HFFc6 (cell line): ENCODE data around the gene AKT3. TPM values are rescaled to one million over a fixed set of nuclear protein-coding genes. Genes with fewer than 3 reads are reported as not detected.
A peak's percentile ranks its signal among the peaks of the same experiment; 100 is the strongest.

Experiments
- DNase-seq: peaks from one replicate; pipeline ENCODE4 v3.0.0-alpha.2; 2018
- H3K27ac Mint-ChIP-seq: 2 replicates; pipeline ENCODE4 v1.8.0; 2020; ENCODE audit warnings: mild to moderate bottlenecking, mixed read lengths
- H3K27me3 Mint-ChIP-seq: 2 replicates; pipeline ENCODE4 v1.8.0; 2021; ENCODE audit warnings: mild to moderate bottlenecking, moderate library complexity, mixed read lengths; ENCODE audit not compliant: insufficient read depth
- H3K36me3 Mint-ChIP-seq: 2 replicates; pipeline ENCODE4 v1.8.0; 2021; ENCODE audit warnings: low read depth, mixed read lengths
- H3K4me1 Mint-ChIP-seq: 2 replicates; pipeline ENCODE4 v1.8.0; 2020; ENCODE audit warnings: low read depth, mixed read lengths
- H3K4me3 Mint-ChIP-seq: 2 replicates; pipeline ENCODE4 v1.8.0; 2020; ENCODE audit warnings: mild to moderate bottlenecking, moderate library complexity, mixed read lengths
- H3K9me3 Mint-ChIP-seq: 2 replicates; pipeline ENCODE4 v1.8.0; 2020; ENCODE audit warnings: mild to moderate bottlenecking, mixed read lengths
- CTCF ChIP-seq: fragments of 200-600 bp; sonication (generic); IDR thresholded peaks from 2 replicates; pipeline ENCODE4 v1.5.0; 2021; ENCODE audit warnings: antibody characterized with exemption, mild to moderate bottlenecking
- total RNA-seq, 6 experiments: library from RNA; stranded (reverse); fragmentation: NEBNext Ultra II Directional; extraction: Animal tissue kit (Norgen Biotek cat#: 25700); gene quantifications; 2 replicates in 1 of 6; 3 replicates in 5 of 6; pipeline ENCODE4 v1.2.3, GENCODE V29; 2021

Gene AKT3
- total RNA-seq, 6 experiments from 2014 or later = 66.8 to 85.4 (median 75.1) TPM

GRCh38 chr1:243758647-243759046, 91.4 kb downstream of the AKT3 start:
- H3K27me3 Mint-ChIP-seq = no peaks in the 10 kb centered on the region
- no peaks in the 10 kb centered on the region for H3K36me3 Mint-ChIP-seq
- DNase-seq = no peak
- H3K9me3 Mint-ChIP-seq = no peaks in the 10 kb centered on the region
- H3K4me3 Mint-ChIP-seq = no peak overlapping the region
- peaks cover 32% of the 10 kb centered on the region for H3K4me1 Mint-ChIP-seq
- TF ChIP-seq CTCF = no peak
- H3K27ac Mint-ChIP-seq = no peak overlapping the region

GRCh38 chr1:243756529-243756928, 93.5 kb downstream of the AKT3 start:
- Mint-ChIP-seq H3K27ac (no peak overlapping the region), H3K36me3 (no peaks in the 10 kb centered on the region), H3K4me1 (peaks cover 33% of the 10 kb centered on the region), H3K9me3 (no peaks in the 10 kb centered on the region), H3K4me3 (no peak overlapping the region), H3K27me3 (peaks cover under 1% of the 10 kb centered on the region; the same call in 1 of the 2 replicates)
- TF ChIP-seq CTCF = no peak
- no peak for DNase-seq

GRCh38 chr1:243754348-243754747, 95.7 kb downstream of the AKT3 start:
- no peak overlapping the region for H3K4me3 Mint-ChIP-seq
- H3K27ac Mint-ChIP-seq = no peak overlapping the region
- H3K27me3 Mint-ChIP-seq = peaks cover 2% of the 10 kb centered on the region; the same call in 1 of the 2 replicates
- peaks cover 30% of the 10 kb centered on the region for H3K4me1 Mint-ChIP-seq
- DNase-seq = no peak
- no peak for TF ChIP-seq CTCF
- H3K36me3 Mint-ChIP-seq = no peaks in the 10 kb centered on the region
- no peaks in the 10 kb centered on the region for H3K9me3 Mint-ChIP-seq

- no peak for TF ChIP-seq CTCF
- Mint-ChIP-seq H3K9me3 (no peaks in the 10 kb centered on the region), H3K36me3 (no peaks in the 10 kb centered on the region), H3K4me1 (peaks cover 50% of the 10 kb centered on the region), H3K27me3 (peaks cover 2% of the 10 kb centered on the region; the same call in 1 of the 2 replicates), H3K27ac (peak overlapping the region; percentile 4; the same call in 1 of the 2 replicates), H3K4me3 (no peak overlapping the region)
- no peak for DNase-seq
These were observed 98.5 kb downstream of the AKT3 start for GRCh38 chr1:243751506-243751905.

- no peaks in the 10 kb centered on the region for H3K9me3 Mint-ChIP-seq
- peak; percentile 76 for DNase-seq
- H3K27me3 Mint-ChIP-seq = peaks cover 2% of the 10 kb centered on the region; the same call in 1 of the 2 replicates
- H3K27ac Mint-ChIP-seq = no peak overlapping the region; the same call in 1 of the 2 replicates
- H3K4me1 Mint-ChIP-seq = peaks cover 62% of the 10 kb centered on the region
- H3K4me3 Mint-ChIP-seq = no peak overlapping the region
- peak; percentile 92 for TF ChIP-seq CTCF
- peaks cover 5% of the 10 kb centered on the region; the same call in 1 of the 2 replicates for H3K36me3 Mint-ChIP-seq
These were observed 101.2 kb downstream of the AKT3 start for GRCh38 chr1:243748706-243749283.
